KMS-11 (cell line): Measurements from ENCODE around the gene DHX35.

ENCODE experiments used
- H2AFZ ChIP-seq: fragments of 200-600 bp; sonication (generic); 2 replicates; pipeline ENCODE4 v1.6.1; 2016; ENCODE audit warnings: antibody characterized with exemption, mixed run types, low read depth
- H3K27ac ChIP-seq: fragments of 200-600 bp; sonication (generic); 2 replicates; pipeline ENCODE4 v1.6.1; 2016; ENCODE audit warnings: mild to moderate bottlenecking, mixed run types
- H3K27me3 ChIP-seq: fragments of 200-600 bp; sonication (generic); 2 replicates; pipeline ENCODE4 v1.6.1; 2017; ENCODE audit warnings: mild to moderate bottlenecking, low read depth, mixed run types, moderate library complexity; ENCODE audit not compliant: insufficient read depth
- H3K36me3 ChIP-seq: fragments of 200-600 bp; sonication (generic); 2 replicates; pipeline ENCODE4 v1.6.1; 2017; ENCODE audit warnings: mild to moderate bottlenecking, mixed run types; ENCODE audit not compliant: insufficient read depth
- H3K4me1 ChIP-seq: fragments of 200-600 bp; sonication (generic); 2 replicates; pipeline ENCODE4 v1.6.1; 2016; ENCODE audit warnings: mild to moderate bottlenecking, low read depth, mixed run types; ENCODE audit not compliant: poor library complexity, severe bottlenecking
- H3K4me2 ChIP-seq: fragments of 200-600 bp; sonication (generic); 2 replicates; pipeline ENCODE4 v1.7.0; 2016; ENCODE audit warnings: mild to moderate bottlenecking, mixed run types
- H3K4me3 ChIP-seq: fragments of 200-600 bp; sonication (generic); IDR thresholded peaks from 2 replicates; pipeline ENCODE4 v1.6.1; 2017; ENCODE audit warnings: low read depth, low read length, mixed read lengths; ENCODE audit not compliant: insufficient read depth
- H3K79me2 ChIP-seq: fragments of 200-600 bp; sonication (generic); 2 replicates; pipeline ENCODE4 v1.6.1; 2016; ENCODE audit warnings: low read depth, mixed run types; ENCODE audit not compliant: insufficient read depth
- H3K9ac ChIP-seq: fragments of 200-600 bp; sonication (generic); 2 replicates; pipeline ENCODE4 v1.6.1; 2016; ENCODE audit warnings: mild to moderate bottlenecking, mixed run types
- H4K20me1 ChIP-seq: fragments of 200-600 bp; sonication (generic); 2 replicates; pipeline ENCODE4 v1.6.1; 2016; ENCODE audit warnings: mild to moderate bottlenecking, mixed run types; ENCODE audit not compliant: insufficient read depth
- TF ChIP-seq, protein P1 (sequence below): fragments of 200-600 bp; sonication (generic); conservative IDR thresholded peaks from 2 replicates; pipeline ENCODE4 v1.6.1; 2017; ENCODE audit warnings: low read depth, mild to moderate bottlenecking, antibody characterized with exemption, low read length, moderate library complexity, mixed read lengths

Gene DHX35

DNA sequence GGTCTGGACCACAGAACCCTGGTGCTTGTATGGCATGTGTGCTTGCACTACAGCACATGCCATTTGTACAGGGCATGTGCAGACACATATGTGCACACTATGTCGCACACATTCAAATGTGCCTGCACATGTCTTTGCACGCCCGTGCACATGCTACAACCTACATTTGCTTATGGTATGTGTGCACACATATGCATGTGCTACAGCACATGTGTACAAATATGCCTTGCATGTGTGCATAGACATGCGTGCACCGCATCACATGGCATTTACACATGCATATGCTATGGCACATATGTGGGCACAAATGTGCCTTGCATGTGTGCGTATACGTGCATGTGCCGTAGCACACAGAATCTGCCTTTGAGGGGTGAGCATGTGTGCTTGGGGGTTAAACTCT, 90.5 kb downstream of the DHX35 start:
- no peak overlapping the region for H3K27ac ChIP-seq
- no peaks in the 10 kb centered on the region for H3K79me2 ChIP-seq
- TF ChIP-seq, protein P1, sequence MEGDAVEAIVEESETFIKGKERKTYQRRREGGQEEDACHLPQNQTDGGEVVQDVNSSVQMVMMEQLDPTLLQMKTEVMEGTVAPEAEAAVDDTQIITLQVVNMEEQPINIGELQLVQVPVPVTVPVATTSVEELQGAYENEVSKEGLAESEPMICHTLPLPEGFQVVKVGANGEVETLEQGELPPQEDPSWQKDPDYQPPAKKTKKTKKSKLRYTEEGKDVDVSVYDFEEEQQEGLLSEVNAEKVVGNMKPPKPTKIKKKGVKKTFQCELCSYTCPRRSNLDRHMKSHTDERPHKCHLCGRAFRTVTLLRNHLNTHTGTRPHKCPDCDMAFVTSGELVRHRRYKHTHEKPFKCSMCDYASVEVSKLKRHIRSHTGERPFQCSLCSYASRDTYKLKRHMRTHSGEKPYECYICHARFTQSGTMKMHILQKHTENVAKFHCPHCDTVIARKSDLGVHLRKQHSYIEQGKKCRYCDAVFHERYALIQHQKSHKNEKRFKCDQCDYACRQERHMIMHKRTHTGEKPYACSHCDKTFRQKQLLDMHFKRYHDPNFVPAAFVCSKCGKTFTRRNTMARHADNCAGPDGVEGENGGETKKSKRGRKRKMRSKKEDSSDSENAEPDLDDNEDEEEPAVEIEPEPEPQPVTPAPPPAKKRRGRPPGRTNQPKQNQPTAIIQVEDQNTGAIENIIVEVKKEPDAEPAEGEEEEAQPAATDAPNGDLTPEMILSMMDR = no peak
- H3K4me1 ChIP-seq = peaks cover 7% of the 10 kb centered on the region
- H3K4me2 ChIP-seq = no peak overlapping the region
- H3K36me3 ChIP-seq = no peaks in the 10 kb centered on the region
- H3K4me3 ChIP-seq = no peak overlapping the region
- no peaks in the 10 kb centered on the region for H3K27me3 ChIP-seq
- H4K20me1 ChIP-seq = no peaks in the 10 kb centered on the region
- no peak overlapping the region for H3K9ac ChIP-seq
- H2AFZ ChIP-seq = no peak overlapping the region

DNA sequence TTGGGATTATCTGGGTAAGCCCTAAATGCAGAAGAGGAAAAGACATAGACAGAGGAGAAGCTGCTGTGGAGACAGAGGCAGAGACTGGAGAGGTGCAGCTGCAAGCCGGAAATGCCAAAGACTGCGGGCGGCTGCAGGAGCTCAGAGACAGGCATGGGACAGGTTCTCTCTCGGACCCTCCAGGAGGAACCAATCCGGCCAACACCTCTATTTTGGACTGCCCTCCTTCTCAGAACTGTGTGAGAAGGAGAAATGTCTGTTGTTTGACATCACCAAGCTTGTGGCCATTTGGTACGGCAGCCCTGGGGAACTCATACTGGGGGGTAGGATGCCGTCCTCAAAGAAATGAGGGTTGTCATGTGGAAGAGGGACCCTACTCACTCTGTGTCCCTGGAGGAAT, 95.0 kb downstream of the DHX35 start:
- H3K36me3 ChIP-seq = no peaks in the 10 kb centered on the region
- H3K4me1 ChIP-seq = no peaks in the 10 kb centered on the region
- H3K27me3 ChIP-seq = no peaks in the 10 kb centered on the region
- no peak overlapping the region for H2AFZ ChIP-seq
- TF ChIP-seq, protein P1 = no peak
- H3K4me3 ChIP-seq = no peak overlapping the region
- H3K9ac ChIP-seq = no peak overlapping the region
- no peaks in the 10 kb centered on the region for H4K20me1 ChIP-seq
- no peak overlapping the region for H3K4me2 ChIP-seq
- H3K79me2 ChIP-seq = no peaks in the 10 kb centered on the region
- H3K27ac ChIP-seq = no peak overlapping the region

DNA sequence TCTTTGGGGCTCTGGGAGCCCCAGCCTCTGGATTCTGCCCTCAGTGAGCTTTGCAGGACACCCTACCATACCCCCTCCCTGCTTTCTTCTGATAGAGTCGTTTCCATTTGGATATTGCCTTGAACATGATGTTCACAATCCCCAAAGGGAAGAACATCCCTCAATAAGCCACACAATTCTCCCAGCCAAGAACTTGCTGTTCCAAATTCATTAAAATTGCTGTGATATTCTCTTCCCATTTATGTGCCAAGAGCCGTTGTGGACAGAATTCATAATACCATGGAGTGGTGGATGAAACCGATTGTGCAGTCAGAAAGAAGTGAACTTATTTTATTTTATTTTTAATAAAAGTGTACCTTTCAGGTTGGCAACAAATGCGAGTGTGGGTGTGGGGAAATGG, 95.8 kb downstream of the DHX35 start:
- TF ChIP-seq, protein P1 = no peak
- H3K27me3 ChIP-seq = no peaks in the 10 kb centered on the region
- no peaks in the 10 kb centered on the region for H3K79me2 ChIP-seq
- no peak overlapping the region for H3K4me3 ChIP-seq
- H4K20me1 ChIP-seq = no peaks in the 10 kb centered on the region
- H3K4me1 ChIP-seq = no peaks in the 10 kb centered on the region
- no peaks in the 10 kb centered on the region for H3K36me3 ChIP-seq
- H3K27ac ChIP-seq = no peak overlapping the region
- H3K9ac ChIP-seq = no peak overlapping the region
- no peak overlapping the region for H3K4me2 ChIP-seq
- no peak overlapping the region for H2AFZ ChIP-seq

DNA sequence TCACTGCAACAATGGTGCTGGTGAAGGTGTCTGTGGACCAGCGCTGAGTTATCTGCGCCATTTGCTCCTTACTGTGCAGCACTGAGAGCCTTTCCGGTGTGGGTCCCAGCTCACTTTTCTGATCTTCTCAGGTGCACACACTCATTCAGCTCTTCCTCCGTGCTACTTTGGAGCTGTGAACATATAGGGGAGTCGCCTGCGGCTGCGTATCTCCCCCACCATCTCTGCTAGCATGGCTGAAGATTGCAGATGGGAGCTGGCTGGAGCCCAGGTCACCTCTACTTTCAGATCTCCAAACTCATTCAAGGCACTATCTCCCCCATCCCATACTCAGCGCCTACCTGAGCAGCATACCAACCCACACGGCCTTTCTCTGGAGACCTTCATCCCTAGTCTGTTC, 96.9 kb downstream of the DHX35 start:
- H3K27me3 ChIP-seq = no peaks in the 10 kb centered on the region
- H3K27ac ChIP-seq = no peak overlapping the region
- TF ChIP-seq, protein P1 = no peak
- no peak overlapping the region for H3K4me2 ChIP-seq
- H3K4me1 ChIP-seq = no peaks in the 10 kb centered on the region
- no peaks in the 10 kb centered on the region for H3K79me2 ChIP-seq
- H3K9ac ChIP-seq = no peak overlapping the region
- no peaks in the 10 kb centered on the region for H4K20me1 ChIP-seq
- H2AFZ ChIP-seq = no peak overlapping the region
- H3K4me3 ChIP-seq = no peak overlapping the region
- H3K36me3 ChIP-seq = no peaks in the 10 kb centered on the region
